Tibial nerve (tissue), 3 donors: Measurements from ENCODE around the gene OFD1.

Experiments
- POLR2A ChIP-seq, 2 donors: fragments of 450-650 bp; IDR thresholded peaks; one replicate each; pipeline ENCODE4 v1.6.1; 2017; ENCODE audit warnings: antibody characterized with exemption in 2 of 2, mild to moderate bottlenecking in 2 of 2, moderate library complexity in 2 of 2
- TF ChIP-seq, protein P1 (sequence below), 5 experiments: fragments of 200-600 bp in 3 of 5; fragments of 450-650 bp in 2 of 5; sonication (generic) in 3 of 5; IDR thresholded peaks; one replicate each; pipeline ENCODE4 v1.5.1; 2016 to 2019; ENCODE audit warnings: antibody characterized with exemption in 5 of 5, mild to moderate bottlenecking in 3 of 5, moderate library complexity in 2 of 5

DNA sequence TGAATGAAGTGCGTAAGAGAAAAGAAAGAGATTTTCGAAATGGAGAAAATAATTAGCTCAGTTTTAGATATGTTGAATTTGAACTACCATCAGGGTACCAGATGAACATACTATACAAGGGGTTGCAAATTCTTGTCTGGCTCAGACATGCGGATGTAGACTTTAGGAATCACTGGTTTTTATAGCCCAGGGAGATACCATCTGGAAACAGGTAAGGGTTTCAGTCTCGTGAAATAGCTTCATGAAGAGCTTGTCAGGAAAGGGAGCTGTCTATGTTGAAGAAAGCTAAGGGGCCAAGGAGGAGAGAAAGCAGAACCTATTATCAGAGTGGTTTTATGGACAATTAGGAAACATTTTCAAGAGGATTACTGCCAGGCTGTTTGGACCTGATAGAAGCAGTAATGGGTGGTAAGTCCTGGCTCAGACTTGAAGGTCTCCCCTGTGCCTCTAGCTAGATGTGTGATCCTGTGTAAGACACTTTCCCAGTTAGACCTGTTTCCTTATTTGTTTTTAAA, 38.9 kb upstream of the OFD1 start:
- TF ChIP-seq, protein P1, sequence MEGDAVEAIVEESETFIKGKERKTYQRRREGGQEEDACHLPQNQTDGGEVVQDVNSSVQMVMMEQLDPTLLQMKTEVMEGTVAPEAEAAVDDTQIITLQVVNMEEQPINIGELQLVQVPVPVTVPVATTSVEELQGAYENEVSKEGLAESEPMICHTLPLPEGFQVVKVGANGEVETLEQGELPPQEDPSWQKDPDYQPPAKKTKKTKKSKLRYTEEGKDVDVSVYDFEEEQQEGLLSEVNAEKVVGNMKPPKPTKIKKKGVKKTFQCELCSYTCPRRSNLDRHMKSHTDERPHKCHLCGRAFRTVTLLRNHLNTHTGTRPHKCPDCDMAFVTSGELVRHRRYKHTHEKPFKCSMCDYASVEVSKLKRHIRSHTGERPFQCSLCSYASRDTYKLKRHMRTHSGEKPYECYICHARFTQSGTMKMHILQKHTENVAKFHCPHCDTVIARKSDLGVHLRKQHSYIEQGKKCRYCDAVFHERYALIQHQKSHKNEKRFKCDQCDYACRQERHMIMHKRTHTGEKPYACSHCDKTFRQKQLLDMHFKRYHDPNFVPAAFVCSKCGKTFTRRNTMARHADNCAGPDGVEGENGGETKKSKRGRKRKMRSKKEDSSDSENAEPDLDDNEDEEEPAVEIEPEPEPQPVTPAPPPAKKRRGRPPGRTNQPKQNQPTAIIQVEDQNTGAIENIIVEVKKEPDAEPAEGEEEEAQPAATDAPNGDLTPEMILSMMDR (IDR thresholded peaks at IDR 0.05): no peak
- no peak for TF ChIP-seq POLR2A (IDR thresholded peaks at IDR 0.05)
